Keratinocyte (primary cell): Measurements from ENCODE around the gene CACNA1B. TPM values are rescaled to one million over a fixed set of nuclear protein-coding genes. Genes with fewer than 3 reads are reported as not detected.

Experiments used
- DNase-seq: peaks from one replicate; pipeline ENCODE4 v3.0.0-alpha.2; 2011; ENCODE audit warnings: low read depth, missing footprints, low spot score
- FAIRE-seq: peaks from 2 replicates; lab custom pipeline; 2011; peaks lifted over from hg19 to GRCh38; lab: Jason Lieb, UNC
- H2AFZ ChIP-seq: 2 replicates; pipeline ENCODE4 v1.6.0; 2012; ENCODE audit warnings: low read length, control low read depth, inconsistent platforms; ENCODE audit not compliant: control insufficient read depth
- H3K27ac ChIP-seq: 2 replicates; pipeline ENCODE4 v1.5.1; 2011; ENCODE audit warnings: low read length; ENCODE audit not compliant: control insufficient read depth, insufficient read depth
- H3K27me3 ChIP-seq: 3 replicates; pipeline ENCODE4 v1.6.0; 2011; ENCODE audit warnings: low read length; ENCODE audit not compliant: control insufficient read depth, insufficient read depth; ENCODE audit errors: extremely low read depth
- H3K36me3 ChIP-seq, 2 experiments: 2 replicates in 1 of 2; 3 replicates in 1 of 2; pipeline ENCODE4 v1.5.1; 2011; ENCODE audit warnings: low read length in 2 of 2, mild to moderate bottlenecking in 1 of 2; ENCODE audit not compliant: control insufficient read depth in 2 of 2, insufficient read depth in 2 of 2; ENCODE audit errors: extremely low read depth in 1 of 2
- H3K4me1 ChIP-seq: 3 replicates; pipeline ENCODE4 v1.5.1; 2011; ENCODE audit warnings: low read length; ENCODE audit not compliant: control insufficient read depth, insufficient read depth; ENCODE audit errors: extremely low read depth
- H3K4me2 ChIP-seq: 3 replicates; pipeline ENCODE4 v1.6.0; 2011; ENCODE audit warnings: low read depth, low read length; ENCODE audit not compliant: control insufficient read depth, insufficient read depth; ENCODE audit errors: extremely low read depth
- H3K4me3 ChIP-seq, 3 experiments: fragments of 200-600 bp in 1 of 3; sonication (generic) in 1 of 3; 2 replicates in 2 of 3; 3 replicates in 1 of 3; pipeline ENCODE4 v1.5.1; 2011 to 2016; ENCODE audit warnings: low read length in 3 of 3, mild to moderate bottlenecking in 3 of 3, control low read depth in 2 of 3, inconsistent platforms in 1 of 3, low read depth in 1 of 3, mixed read lengths in 1 of 3, mixed run types in 1 of 3, moderate library complexity in 1 of 3; ENCODE audit not compliant: control insufficient read depth in 2 of 3, insufficient read depth in 2 of 3; ENCODE audit errors: extremely low read depth in 1 of 3
- H3K79me2 ChIP-seq: 2 replicates; pipeline ENCODE4 v1.6.0; 2012; ENCODE audit warnings: low read length; ENCODE audit not compliant: control insufficient read depth, insufficient read depth
- H3K9ac ChIP-seq: 3 replicates; pipeline ENCODE4 v1.6.0; 2011; ENCODE audit warnings: low read length; ENCODE audit not compliant: control insufficient read depth, insufficient read depth; ENCODE audit errors: extremely low read depth
- H3K9me1 ChIP-seq: 3 replicates; pipeline ENCODE4 v1.6.0; 2011; ENCODE audit warnings: low read length; ENCODE audit not compliant: control insufficient read depth, insufficient read depth; ENCODE audit errors: extremely low read depth
- H3K9me3 ChIP-seq: 2 replicates; pipeline ENCODE4 v1.5.1; 2012; ENCODE audit warnings: low read depth, low read length; ENCODE audit not compliant: control insufficient read depth
- H4K20me1 ChIP-seq: 3 replicates; pipeline ENCODE4 v1.6.0; 2011; ENCODE audit warnings: low read length; ENCODE audit not compliant: control insufficient read depth, insufficient read depth; ENCODE audit errors: extremely low read depth
- CTCF ChIP-seq, 3 experiments: IDR thresholded peaks in 1 of 3; conservative IDR thresholded peaks in 1 of 3; optimal IDR thresholded peaks in 1 of 3; 2 replicates in 2 of 3; 3 replicates in 1 of 3; pipeline versions ENCODE3 to v1.5.1; 2011; ENCODE audit warnings: low read length in 3 of 3, mild to moderate bottlenecking in 3 of 3, moderate library complexity in 2 of 3, control low read depth in 1 of 3, inconsistent platforms in 1 of 3; ENCODE audit not compliant: insufficient read depth in 2 of 3; ENCODE audit errors: extremely low read depth in 1 of 3
- EZH2 ChIP-seq: IDR thresholded peaks from one replicate; pipeline ENCODE4 v1.6.1; 2012; ENCODE audit warnings: inconsistent platforms, mild to moderate bottlenecking, low read length, moderate library complexity
- dilution Hi-C: fragments of 300-500 bp; cut with MboI; formaldehyde crosslinking; loops from one replicate; pipeline ENCODE4 v1.7.0; 2020; ENCODE audit warnings: low sequenced_read_pairs; ENCODE audit not compliant: extremely low pct_ligation_motif_present
- polyA plus RNA-seq, 5 experiments: library from polyadenylated mRNA; depleted of rRNA in 3 of 5; stranded (reverse) in 3 of 5; stranded (forward) in 1 of 5; unstranded in 1 of 5; fragments of >200 nt; gene quantifications; 1 replicate in 1 of 5; 2 replicates in 3 of 5; 3 replicates in 1 of 5; pipeline versions ENCODE4 v1.2.1 to v1.2.3, GENCODE V29; 2011 to 2012; ENCODE audit warnings: missing spikeins in 2 of 5, low read depth in 1 of 5, low replicate concordance in 1 of 5

CACNA1B gene
- polyA plus RNA-seq, 1 donor (not counting 4 experiments of a cell fraction or from before 2014, with no cell fraction given), result 0.01 TPM

- H3K4me2 ChIP-seq, result no peak overlapping the region
- H3K79me2 ChIP-seq, result no peaks in the 10 kb centered on the region
- H4K20me1 ChIP-seq, result no peaks in the 10 kb centered on the region
- H3K4me1 ChIP-seq, result no peaks in the 10 kb centered on the region
- no peak overlapping the region for H3K27ac ChIP-seq
- H3K4me3 ChIP-seq, result no peak overlapping the region
- H3K9me1 ChIP-seq, result no peaks in the 10 kb centered on the region
- dilution Hi-C loops, result no loop called here
- no peak overlapping the region for H2AFZ ChIP-seq
- no peaks in the 10 kb centered on the region for H3K36me3 ChIP-seq
- H3K27me3 ChIP-seq, result no peaks in the 10 kb centered on the region
- FAIRE-seq (no peak), DNase-seq (no peak)
- no peaks in the 10 kb centered on the region for H3K9me3 ChIP-seq
- TF ChIP-seq EZH2 (no peak), CTCF (optimal IDR thresholded peaks at IDR 0.05 in 1 of 3, IDR thresholded peaks at IDR 0.05 in 1 of 3, conservative IDR thresholded peaks at IDR 0.05 in 1 of 3; ENCODE audit: extremely low read depth in 1 of 3, insufficient read depth in 2 of 3, low read length in 3 of 3) (no peak)
- no peak overlapping the region for H3K9ac ChIP-seq
Measured at GRCh38 chr9:138044485-138045383, 167.2 kb downstream of the CACNA1B start.

DNA sequence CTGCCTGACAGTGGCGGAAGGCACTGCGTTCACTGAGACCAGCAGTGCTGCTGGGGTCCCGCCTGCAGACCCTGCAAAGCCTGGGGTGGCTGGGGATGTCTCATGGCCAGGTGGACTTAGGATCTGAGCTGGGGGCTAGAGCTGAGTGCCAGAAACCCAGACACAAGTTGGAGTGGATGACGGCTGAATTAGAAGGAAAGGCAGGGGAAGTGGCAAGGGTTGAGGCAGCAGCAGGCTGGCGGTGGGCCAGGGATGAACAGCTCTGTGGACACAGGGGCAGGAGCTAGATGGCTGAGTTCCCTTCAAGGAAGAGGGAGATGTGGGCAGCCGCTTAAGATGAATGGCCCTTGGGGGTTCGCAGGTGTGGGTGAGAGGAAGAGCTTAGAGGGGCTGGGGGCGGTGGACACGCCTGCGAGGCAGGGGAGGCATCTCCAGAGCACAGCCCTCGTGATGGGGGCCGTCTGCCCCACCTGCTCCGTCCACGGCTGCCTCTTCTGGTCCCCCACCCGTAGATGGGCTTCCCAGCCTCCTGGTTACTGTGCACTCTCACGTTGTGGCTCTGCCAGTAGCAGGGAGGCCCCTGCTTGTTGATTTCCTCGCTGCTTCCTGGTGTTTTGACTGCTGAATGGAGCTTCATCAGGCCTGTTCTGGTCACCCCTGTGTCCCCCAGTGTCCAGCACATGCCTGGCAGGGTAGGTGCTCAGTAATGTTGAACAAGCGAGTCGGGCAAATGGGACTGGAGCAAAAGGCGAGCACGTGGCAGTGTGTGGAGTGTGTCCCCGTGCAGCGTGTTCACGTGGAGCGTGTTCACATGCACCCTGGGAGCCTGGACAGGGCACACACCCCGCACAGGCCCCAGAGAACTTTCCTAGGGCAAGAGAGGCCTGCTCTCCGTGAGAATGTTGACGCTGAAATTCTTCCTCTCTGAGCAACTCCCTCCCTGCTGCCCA is 168.2 kb downstream of the CACNA1B start:
- no peak for FAIRE-seq
- Histone ChIP-seq H3K36me3 (no peaks in the 10 kb centered on the region), H3K79me2 (no peaks in the 10 kb centered on the region)

More for the DNA sequence above, 168.2 kb downstream of the CACNA1B start:
- no peak for DNase-seq
- no peak overlapping the region for H3K4me3 ChIP-seq
- no peak overlapping the region for H3K27ac ChIP-seq
- TF ChIP-seq EZH2 (no peak), CTCF (optimal IDR thresholded peaks at IDR 0.05 in 1 of 3, IDR thresholded peaks at IDR 0.05 in 1 of 3, conservative IDR thresholded peaks at IDR 0.05 in 1 of 3; ENCODE audit: extremely low read depth in 1 of 3, insufficient read depth in 2 of 3, low read length in 3 of 3) (no peak)
- H3K27me3 ChIP-seq, result no peaks in the 10 kb centered on the region
- no peaks in the 10 kb centered on the region for H3K9me3 ChIP-seq
- no peaks in the 10 kb centered on the region for H3K4me1 ChIP-seq
- no peaks in the 10 kb centered on the region for H3K9me1 ChIP-seq
- no peak overlapping the region for H3K4me2 ChIP-seq
- H2AFZ ChIP-seq, result no peak overlapping the region
- dilution Hi-C loops, result no loop called here
- no peak overlapping the region for H3K9ac ChIP-seq
- H4K20me1 ChIP-seq, result no peaks in the 10 kb centered on the region
